ENCODE measurements around the gene CDH5. TPM values are rescaled to one million over a fixed set of nuclear protein-coding genes. Genes with fewer than 3 reads are reported as not detected.
"Not testable (repeated sequence)": the region's sequence is repeated elsewhere in the genome, so short reads cannot be mapped to it uniquely, and the experiment has no call there.

The CDH5 gene
- total RNA-seq = 13.5 TPM

- ATAC-seq = peak; percentile 49
- DNase-seq (ENCODE audit: low spot score) = peak; percentile 50
Observed at GRCh38 chr16:66366433-66367299, at the start of gene CDH5. CDH5 (plus strand) TSS chr16:66366691; CDS start chr16:66379338, 12,647 bp downstream.

GRCh38 chr16:66318505-66318904, 48.0 kb upstream of the CDH5 start:
- DNase-seq (ENCODE audit: low spot score) (no peak), ATAC-seq (no peak)

- no peak for ATAC-seq
- no peak for DNase-seq (ENCODE audit: low spot score)
Observed at GRCh38 chr16:66320774-66321173, 45.7 kb upstream of the CDH5 start.

GRCh38 chr16:66322174-66322573, 44.3 kb upstream of the CDH5 start:
- ATAC-seq (no peak), DNase-seq (ENCODE audit: low spot score) (no peak)

GRCh38 chr16:66324815-66325515, 41.5 kb upstream of the CDH5 start:
- ATAC-seq (no peak), DNase-seq (ENCODE audit: low spot score) (no peak)

GRCh38 chr16:66325717-66326376, 40.6 kb upstream of the CDH5 start:
- no peak for DNase-seq (ENCODE audit: low spot score)
- ATAC-seq = no peak

- peak; percentile 46 for DNase-seq (ENCODE audit: low spot score)
- peak; percentile 75 for ATAC-seq
Observed at GRCh38 chr16:66326991-66327513, 39.4 kb upstream of the CDH5 start.

- DNase-seq (ENCODE audit: low spot score) = no peak
- no peak for ATAC-seq
Observed at GRCh38 chr16:66328282-66328681, 38.2 kb upstream of the CDH5 start.

- DNase-seq (ENCODE audit: low spot score); ATAC-seq: not testable (repeated sequence)
Observed at GRCh38 chr16:66331464-66331863, 35.0 kb upstream of the CDH5 start.

- ATAC-seq = no peak
Observed at GRCh38 chr16:66332634-66333610, 33.6 kb upstream of the CDH5 start.

GRCh38 chr16:66334853-66335574, 31.5 kb upstream of the CDH5 start:
- ATAC-seq (no peak), DNase-seq (ENCODE audit: low spot score) (no peak)

More at GRCh38 chr16:66332634-66333610, 33.6 kb upstream of the CDH5 start:
- no peak for DNase-seq (ENCODE audit: low spot score)

- DNase-seq (ENCODE audit: low spot score) (no peak), ATAC-seq (no peak)
Observed at GRCh38 chr16:66335704-66336329, 30.7 kb upstream of the CDH5 start.

- ATAC-seq (no peak), DNase-seq (ENCODE audit: low spot score) (no peak)
Observed at GRCh38 chr16:66337463-66338188, 28.9 kb upstream of the CDH5 start.

GRCh38 chr16:66342294-66342900, 24.1 kb upstream of the CDH5 start:
- DNase-seq (ENCODE audit: low spot score) (no peak), ATAC-seq (peak; percentile 34)

- ATAC-seq (peak; percentile 78), DNase-seq (ENCODE audit: low spot score) (no peak)
Observed at GRCh38 chr16:66344533-66345145, 21.9 kb upstream of the CDH5 start.

- ATAC-seq (no peak), DNase-seq (ENCODE audit: low spot score) (no peak)
Observed at GRCh38 chr16:66346221-66346620, 20.3 kb upstream of the CDH5 start.

- DNase-seq (ENCODE audit: low spot score) (no peak), ATAC-seq (no peak)
Observed at GRCh38 chr16:66352304-66352703, 14.2 kb upstream of the CDH5 start.

Data from left lobe of liver (tissue), 2 donors.